GM19023 (cell line): ENCODE data around the gene CWF19L1.

Experiments used
- ATAC-seq: cut with Tn5 transposase; IDR thresholded peaks from one replicate; pipeline ENCODE4 v1.9.1; 2021; ENCODE audit warnings: mild to moderate bottlenecking, moderate library complexity; ENCODE audit not compliant: unreplicated experiment

The CWF19L1 gene

DNA sequence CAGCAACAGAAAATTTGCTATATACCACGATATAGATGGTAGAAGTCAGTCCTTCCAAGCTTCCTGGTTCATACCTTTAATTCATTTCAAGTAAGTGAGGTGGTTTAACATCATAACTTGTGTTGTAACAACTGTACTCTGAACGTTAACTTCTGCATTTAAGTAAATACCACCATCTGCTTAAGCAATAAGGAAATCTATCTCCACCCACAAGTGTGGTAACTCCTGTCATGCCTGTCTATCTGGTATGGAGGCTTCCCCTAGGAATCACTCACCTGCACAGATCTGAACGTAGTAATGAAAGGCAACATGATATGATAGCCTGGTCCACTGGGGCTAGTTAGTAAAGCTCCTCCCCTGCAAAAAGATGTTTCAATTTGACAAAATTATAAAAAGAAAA is 84.0 kb downstream of the CWF19L1 start:
- no peak for ATAC-seq

DNA sequence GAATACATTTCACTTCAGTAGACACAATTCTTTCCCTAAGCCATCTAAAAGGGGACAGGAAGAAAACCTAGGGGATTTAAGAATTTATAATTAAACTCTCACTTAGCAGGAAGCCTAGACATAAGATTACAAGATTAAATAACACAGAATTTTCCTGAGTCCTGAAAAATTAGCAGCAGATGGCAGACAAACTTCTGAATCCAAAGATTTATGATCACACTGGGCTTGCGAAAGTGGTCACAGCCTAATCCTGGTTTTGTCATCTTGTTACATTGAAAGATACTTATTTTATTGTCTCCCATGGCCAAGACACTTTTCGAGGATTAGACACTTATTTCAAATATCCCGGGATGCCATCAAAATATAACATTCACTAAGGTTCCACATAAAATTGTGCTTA is 84.5 kb downstream of the CWF19L1 start:
- no peak for ATAC-seq
